ENCODE data around the gene ZNF79.
A peak's percentile ranks its signal among the peaks of the same experiment; 100 is the strongest.

Gene ZNF79

DNA sequence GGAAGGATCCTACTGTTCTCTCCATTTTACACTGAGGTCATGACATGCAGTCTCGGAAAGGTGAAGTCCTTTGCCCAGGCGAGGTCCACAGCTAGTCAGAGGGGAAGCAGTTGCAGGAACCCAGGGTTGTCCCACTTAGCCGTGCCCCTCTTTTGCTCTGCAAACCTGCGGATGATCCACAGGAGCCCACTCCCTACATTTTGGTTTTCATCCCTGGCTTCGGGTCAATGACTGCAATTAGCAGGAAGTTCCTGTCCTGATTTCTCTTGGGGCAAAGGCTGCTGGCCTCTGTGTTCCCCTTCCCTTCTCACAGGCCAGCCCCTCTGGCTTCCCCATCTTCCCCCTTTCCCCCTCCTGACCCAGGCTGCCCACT is 25.9 kb upstream of the ZNF79 start:
- no peak for FAIRE-seq

DNA sequence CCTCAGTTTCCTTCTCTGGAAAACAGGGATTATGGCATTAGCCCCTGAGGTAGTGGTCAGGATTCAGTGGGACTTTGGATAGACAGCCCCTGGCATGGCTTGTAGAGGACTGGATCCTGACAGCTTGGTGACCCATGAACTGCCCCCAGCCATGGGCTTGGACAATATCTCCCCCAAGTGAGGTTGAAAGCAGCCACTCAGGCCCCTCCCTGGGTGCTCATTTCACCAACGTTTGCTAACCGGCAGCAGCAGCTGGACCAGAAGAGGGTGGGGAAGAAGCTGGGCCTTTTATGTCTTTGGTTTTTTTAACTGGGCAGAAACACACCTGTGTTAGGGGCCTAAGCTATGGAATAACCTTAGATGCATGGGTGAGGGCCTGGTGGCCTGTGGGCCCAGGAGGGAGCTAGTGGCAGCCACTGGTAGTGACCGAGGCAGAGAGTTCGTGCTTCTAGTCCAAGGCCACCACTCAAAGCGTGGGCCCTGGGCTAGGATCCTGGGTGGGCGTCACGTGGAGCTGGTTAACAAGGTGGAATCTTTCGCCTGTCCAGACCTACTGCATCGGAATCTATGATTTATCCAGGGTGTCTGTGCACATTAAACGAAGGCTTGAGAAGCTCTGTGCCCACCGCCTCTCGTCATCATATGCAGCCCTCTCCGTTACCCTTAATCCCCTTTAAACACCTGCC is 25.3 kb upstream of the ZNF79 start:
- DNase-seq (ENCODE audit: low spot score) (no peak), FAIRE-seq (no peak)

More for the DNA sequence above, 25.9 kb upstream of the ZNF79 start:
- no peak for DNase-seq (ENCODE audit: low spot score)

DNA sequence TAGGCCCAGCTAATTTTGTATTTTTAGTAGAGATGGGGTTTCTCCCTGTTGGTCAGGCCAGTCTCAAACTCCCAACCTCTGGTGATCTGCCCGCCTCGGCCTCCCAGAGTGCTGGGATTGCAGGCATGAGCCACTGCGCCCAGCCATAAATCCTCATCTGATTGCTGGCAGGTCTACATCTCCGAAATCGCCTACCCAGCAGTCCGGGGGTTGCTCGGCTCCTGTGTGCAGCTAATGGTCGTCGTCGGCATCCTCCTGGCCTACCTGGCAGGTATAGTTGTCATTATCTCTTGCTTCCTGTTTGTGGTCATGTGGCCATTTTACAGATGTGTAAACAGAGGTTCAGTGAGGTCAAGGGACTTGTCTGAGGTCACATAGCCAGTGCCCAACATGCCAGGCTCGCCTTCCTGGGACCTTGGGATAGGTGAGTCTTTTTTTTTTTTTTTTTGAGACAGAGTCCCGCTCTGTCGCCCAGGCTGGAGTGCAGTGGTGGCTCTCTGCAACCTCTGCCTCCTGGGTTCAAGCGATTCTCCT is 24.4 kb upstream of the ZNF79 start:
- no peak for FAIRE-seq
- DNase-seq (ENCODE audit: low spot score), result no peak

GRCh38 chr9:127402401-127403090 is 21.6 kb upstream of the ZNF79 start:
- no peak for FAIRE-seq

DNA sequence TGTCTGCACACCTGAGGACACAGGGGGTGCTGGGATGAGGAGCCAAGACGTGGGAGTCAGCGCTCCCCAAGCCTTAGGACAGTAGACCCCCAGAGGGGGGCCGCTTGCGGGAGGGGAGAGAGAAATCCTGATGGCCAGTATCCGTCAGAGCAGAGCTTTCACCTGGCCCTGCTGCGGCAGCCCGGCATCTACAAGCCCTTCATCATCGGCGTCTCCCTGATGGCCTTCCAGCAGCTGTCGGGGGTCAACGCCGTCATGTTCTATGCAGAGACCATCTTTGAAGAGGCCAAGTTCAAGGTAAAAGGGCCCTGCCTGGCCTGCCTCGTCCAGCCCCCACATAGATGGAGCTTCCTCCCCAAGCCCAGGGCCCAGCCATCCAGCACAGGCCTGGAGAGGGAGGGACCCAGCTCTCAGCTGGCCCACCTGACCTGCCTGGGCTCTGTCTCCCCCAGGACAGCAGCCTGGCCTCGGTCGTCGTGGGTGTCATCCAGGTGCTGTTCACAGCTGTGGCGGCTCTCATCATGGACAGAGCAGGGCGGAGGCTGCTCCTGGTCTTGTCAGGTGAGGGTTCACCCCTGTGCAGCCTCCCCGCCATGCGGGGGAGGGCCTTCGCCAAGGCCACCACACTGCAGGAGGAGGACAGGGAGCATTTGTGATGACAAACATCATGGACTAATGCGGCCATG is 20.5 kb upstream of the ZNF79 start:
- DNase-seq (ENCODE audit: low spot score), result no peak
- no peak for FAIRE-seq

More at GRCh38 chr9:127402401-127403090, 21.6 kb upstream of the ZNF79 start:
- no peak for DNase-seq (ENCODE audit: low spot score)

DNA sequence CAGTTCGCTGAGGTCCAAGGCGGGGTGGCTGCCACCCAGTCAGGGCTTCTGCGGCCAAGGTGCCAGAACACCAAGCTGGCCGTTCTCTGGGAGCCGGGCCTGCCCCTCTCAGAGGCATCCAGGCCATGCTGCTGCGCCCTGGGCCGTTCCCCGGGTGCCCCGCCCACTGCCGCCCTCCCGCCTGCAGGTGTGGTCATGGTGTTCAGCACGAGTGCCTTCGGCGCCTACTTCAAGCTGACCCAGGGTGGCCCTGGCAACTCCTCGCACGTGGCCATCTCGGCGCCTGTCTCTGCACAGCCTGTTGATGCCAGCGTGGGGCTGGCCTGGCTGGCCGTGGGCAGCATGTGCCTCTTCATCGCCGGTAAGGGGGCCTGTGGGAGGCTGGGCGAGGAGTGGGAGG is 19.6 kb upstream of the ZNF79 start:
- DNase-seq (ENCODE audit: low spot score), result no peak

GRCh38 chr9:127405344-127406125 is 18.6 kb upstream of the ZNF79 start:
- FAIRE-seq, result no peak
- DNase-seq (ENCODE audit: low spot score), result no peak

More for the DNA sequence above, 19.6 kb upstream of the ZNF79 start:
- FAIRE-seq, result no peak

DNA sequence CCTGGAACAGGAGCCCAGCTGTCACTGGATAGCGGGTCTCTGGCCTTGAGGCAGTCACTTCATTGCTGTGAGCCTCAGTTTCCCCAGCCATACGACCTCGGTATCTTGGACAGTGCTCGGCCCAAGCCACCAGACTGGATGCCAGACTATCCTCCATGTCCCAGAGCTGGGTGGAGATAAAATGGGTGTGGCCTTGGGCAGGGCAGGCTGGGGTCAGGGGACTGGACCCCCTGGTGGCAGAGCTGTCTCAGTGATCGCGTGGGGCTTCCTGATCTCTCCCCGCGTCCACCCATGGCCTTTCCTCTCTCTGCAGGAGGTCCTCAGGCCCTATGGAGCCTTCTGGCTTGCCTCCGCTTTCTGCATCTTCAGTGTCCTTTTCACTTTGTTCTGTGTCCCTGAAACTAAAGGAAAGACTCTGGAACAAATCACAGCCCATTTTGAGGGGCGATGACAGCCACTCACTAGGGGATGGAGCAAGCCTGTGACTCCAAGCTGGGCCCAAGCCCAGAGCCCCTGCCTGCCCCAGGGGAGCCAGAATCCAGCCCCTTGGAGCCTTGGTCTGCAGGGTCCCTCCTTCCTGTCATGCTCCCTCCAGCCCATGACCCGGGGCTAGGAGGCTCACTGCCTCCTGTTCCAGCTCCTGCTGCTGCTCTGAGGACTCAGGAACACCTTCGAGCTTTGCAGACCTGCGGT is 17.2 kb upstream of the ZNF79 start:
- DNase-seq (ENCODE audit: low spot score), result no peak
- no peak for FAIRE-seq

DNA sequence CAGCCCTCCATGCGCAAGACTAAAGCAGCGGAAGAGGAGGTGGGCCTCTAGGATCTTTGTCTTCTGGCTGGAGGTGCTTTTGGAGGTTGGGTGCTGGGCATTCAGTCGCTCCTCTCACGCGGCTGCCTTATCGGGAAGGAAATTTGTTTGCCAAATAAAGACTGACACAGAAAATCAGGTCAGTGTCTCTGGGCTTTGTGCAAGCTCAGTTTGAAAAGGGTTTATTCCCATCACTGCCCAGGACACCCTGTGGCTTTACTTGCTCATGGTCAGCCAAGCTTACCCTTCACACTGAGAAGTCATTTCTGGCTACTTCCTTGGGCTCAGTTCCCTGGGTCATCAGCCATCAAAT is 16.7 kb upstream of the ZNF79 start:
- no peak for DNase-seq (ENCODE audit: low spot score)
- peak; percentile 26 for FAIRE-seq

DNA sequence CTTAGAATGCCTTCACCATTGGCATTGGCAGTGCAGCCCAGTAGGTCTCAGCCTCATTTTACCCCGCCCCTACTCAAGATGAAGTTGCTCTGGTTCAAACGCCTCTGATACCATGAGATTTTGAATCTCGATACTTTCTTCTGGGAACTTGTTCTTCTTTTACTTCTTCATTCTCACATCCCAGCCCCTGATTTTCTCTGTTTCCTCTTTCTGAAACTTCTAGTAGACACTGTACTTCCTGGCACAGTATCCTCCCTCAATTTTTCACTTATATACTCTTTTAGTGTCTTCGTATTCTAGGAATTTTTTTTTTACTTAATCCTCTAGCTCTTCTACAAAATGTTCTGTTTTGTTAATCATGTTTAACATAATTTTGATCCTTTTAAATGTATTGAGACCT is 13.1 kb upstream of the ZNF79 start:
- no peak for FAIRE-seq
- DNase-seq (ENCODE audit: low spot score), result no peak

DNA sequence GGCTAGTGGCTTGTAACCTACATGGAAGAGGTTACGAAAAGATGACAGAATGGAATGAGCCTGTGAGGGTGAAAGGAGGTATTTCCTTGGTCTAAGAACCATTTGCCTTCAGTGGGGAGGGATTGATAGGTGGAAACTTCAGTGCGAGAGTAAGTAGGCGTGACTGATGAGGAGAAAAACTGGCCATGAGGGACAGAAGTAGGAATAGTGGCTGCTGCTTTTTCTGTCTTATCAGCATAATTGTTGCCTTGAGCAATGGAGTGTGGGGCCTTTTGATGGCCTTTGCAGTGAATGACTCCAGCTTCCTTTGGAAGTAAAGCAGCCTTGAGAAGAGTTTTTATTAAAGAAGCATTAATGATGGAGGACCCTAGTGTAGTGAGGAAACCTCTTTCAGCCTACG is 9.0 kb upstream of the ZNF79 start:
- FAIRE-seq, result no peak
- no peak for DNase-seq (ENCODE audit: low spot score)

DNA sequence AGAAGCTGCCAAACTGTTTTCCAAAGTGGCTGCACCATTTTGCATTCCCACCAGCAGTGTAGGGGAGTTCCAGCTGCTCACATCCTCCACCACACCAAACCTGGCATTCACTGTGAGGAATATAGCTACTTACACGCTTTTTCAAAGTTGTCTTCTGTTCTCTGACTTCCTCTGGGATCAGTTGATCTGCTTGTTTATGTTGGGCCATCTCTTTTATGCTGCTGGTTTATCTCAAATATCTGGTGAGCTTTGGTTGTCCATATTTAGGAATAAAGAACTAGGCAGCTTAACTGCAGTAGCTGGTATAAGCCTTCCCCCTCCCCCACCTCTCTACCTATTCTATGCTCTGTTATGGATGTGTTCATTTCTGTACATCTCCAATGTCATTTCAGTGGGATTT is 8.5 kb upstream of the ZNF79 start:
- no peak for FAIRE-seq

DNA sequence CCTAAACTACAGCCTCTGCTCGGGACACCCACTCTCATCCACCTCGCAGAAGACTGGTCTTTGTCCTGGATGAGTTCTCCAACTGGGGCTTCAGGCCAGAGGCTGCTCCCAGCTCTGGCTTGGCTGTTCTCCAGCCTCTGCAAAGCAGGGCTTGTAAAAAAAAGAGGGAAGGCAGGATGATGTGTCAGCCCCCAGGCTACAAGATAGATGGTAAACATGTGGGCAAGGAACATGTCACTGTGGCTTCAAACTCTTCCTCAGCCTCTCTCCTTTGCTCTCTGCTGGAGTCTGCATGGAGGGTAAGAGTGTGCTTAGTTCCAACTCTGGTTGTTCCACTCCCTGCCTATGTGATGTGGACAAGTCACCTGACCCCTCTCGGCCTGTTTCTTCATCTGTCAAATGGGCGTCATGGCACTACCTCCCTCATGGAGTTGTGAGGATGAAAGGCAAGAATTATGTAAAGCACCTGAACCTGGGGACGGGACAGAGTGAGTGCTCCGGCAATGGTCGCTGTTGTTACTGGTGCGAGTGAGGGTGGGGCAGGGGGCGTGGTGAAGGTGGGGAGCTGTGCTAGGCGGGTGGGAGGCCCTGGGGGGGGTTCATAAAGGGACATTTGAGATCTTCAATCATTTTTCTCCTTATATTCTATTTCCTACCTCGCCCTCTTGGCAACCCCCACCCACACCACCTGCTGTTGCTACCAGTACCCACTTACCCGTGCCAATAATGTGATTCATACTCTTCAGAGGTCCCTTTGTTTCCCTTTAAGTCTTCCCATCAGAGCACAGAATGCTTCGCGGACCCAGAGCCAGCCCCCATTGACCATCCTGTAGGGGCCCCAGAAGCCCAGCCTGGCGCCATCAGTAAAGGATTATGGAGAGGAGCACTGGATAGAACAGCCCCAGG is 6.8 kb upstream of the ZNF79 start:
- no peak for DNase-seq (ENCODE audit: low spot score)
- FAIRE-seq, result no peak

More for the DNA sequence above, 8.5 kb upstream of the ZNF79 start:
- DNase-seq (ENCODE audit: low spot score), result no peak

DNA sequence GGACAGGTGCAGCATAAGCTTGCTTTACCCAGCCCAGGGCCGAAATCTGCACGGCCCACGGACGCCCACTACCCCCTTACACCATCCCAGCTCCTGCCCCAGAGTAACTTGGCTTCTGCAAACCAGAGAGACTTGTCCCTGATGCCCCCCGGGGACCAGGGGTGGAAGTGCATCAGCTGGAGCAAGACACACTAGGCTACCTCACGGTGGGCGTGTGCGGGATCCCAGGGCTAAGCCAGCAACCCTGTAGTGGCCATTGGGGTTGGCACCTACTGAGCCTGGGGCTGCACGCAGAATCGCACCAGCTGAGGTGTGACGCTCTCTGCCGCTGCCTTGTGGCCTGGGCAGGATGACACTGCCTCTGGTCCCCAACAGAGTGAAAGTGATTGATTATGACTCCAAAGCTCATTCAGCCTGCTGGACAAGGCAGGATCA is 6.1 kb upstream of the ZNF79 start:
- FAIRE-seq (no peak), DNase-seq (ENCODE audit: low spot score) (no peak)

- DNase-seq (ENCODE audit: low spot score), result no peak
Observed at GRCh38 chr9:127419348-127419747, 4.8 kb upstream of the ZNF79 start.

DNA sequence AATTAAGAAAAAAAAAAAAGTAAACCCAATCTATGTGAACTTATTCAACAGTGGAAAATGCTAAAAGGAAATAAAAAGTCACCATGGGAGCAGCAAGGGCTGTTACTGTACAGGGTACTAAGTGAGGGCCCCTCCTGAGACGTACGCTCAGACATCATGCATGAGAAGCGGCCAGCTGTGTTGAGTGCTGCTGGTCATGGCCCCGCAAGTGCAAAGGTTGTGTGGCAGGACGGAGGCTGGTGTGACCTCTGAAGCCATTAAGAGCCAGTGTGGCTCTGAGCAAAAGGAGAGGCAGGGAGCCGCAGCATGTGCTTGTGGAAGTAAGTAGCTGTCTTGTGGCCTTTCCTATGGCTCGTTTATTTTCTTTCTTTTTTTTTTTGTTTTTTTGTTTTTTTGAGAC is 3.1 kb upstream of the ZNF79 start:
- DNase-seq (ENCODE audit: low spot score), result no peak
- FAIRE-seq, result no peak

More at GRCh38 chr9:127419348-127419747, 4.8 kb upstream of the ZNF79 start:
- no peak for FAIRE-seq

DNA sequence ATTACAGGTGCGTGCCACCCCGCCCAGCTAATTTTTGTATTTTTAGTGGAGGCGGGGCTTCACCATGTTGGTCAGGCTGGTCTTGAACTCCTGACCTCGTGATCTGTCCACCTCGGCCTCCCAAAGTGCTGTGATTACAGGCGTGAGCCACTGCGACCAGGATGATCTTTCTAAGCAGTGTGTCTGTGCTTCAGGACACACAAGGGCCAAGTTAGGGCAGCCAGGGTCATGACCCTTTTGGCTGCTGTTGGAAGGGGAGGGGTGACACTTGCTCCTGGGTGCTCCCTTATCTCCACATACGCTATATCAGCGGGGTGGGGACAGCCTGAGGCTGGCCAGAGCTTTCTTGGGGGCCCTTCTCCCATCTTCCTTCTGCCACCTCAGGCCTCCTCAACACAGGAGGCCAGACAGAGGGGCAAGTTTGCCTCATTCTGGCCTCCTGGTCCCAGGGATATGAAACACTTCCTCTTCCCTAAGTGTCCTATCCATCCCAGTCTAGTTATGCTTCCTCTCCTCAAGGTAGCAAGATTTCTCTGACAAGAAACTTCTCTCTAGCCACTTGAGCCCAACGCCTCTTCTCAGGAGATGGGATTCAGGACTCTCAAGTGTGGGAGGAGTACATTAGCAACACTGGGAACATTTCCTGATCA is 1.9 kb upstream of the ZNF79 start:
- no peak for FAIRE-seq
- DNase-seq (ENCODE audit: low spot score), result no peak

- DNase-seq (ENCODE audit: low spot score) (no peak), FAIRE-seq (no peak)
Observed at GRCh38 chr9:127422787-127423186, 1.4 kb upstream of the ZNF79 start.

GRCh38 chr9:127423476-127423933 is 677 bp upstream of the ZNF79 start:
- FAIRE-seq, result no peak
- DNase-seq (ENCODE audit: low spot score), result no peak
